Brain microvascular endothelial cell (primary cell): ENCODE results near the gene ZBTB16.

Experiments
- DNase-seq: peaks from one replicate; pipeline ENCODE4 v3.0.0-alpha.2; 2020
- H3K27ac ChIP-seq: fragments of 250-450 bp; sonication (Bioruptor Pico); 2 replicates; pipeline ENCODE4 v1.5.1; 2020; ENCODE audit warnings: mild to moderate bottlenecking, moderate library complexity
- H3K27me3 ChIP-seq: fragments of 250-450 bp; sonication (Bioruptor Pico); replicated peaks from 2 replicates; pipeline ENCODE4 v1.5.1; 2020; ENCODE audit warnings: mild to moderate bottlenecking
- H3K36me3 ChIP-seq: fragments of 250-450 bp; sonication (Bioruptor Pico); replicated peaks from 2 replicates; pipeline ENCODE4 v1.5.1; 2020; ENCODE audit warnings: mild to moderate bottlenecking
- H3K4me3 ChIP-seq: 2 replicates; pipeline ENCODE4 v1.5.1; 2011; ENCODE audit warnings: low read depth, mild to moderate bottlenecking, control low read depth, low read length, moderate library complexity
- in situ Hi-C: cut with HindIII; loops from 2 replicates; pipeline ENCODE4 v1.10.0; 2017; ENCODE audit warnings: low sequenced_read_pairs, low pct_ligation_motif_present
- TF ChIP-seq, protein P1 (sequence below): IDR thresholded peaks from 2 replicates; pipeline ENCODE4 v1.5.1; 2011; ENCODE audit warnings: low read depth, mild to moderate bottlenecking, moderate library complexity, low read length, control low read depth, inconsistent platforms; ENCODE audit errors: missing control alignments

The ZBTB16 gene

DNA sequence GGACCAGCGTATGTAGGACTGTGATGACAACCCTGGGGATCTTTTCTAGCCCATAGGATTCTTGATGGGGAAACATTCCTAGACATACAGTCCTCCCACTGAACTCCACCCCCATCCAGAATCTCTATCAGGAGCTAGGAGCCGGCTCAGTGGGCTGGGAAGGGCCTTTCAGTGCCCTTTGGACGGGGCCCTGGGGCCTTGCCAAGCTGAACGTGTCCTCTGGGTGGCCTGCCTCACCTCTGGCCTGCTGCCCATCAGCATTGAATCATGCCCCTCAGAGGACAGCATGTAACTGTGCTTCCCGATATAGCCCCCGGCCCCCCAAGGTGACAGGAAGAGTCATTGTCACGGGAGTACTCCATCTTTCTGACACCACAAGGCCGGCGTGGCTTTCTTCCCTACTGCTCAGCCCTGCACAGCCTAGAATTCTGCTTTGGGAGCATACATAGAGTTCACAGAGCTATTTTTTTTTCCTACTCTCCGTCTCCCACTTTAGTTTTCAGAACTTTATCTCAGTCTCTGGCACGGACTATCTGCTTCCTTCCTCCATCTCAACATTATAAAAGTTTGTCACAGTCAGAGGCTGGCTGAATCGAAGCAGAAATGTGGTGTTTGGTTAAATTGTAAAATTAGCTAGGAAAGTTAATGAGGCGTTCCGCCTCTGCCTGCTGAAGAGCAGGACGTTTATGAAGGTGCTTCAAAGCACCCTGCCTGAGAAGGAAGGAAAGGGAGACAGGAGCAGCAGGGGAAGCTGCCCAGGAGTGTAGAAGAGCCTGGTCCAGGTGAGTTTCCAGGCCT, 111.9 kb downstream of the ZBTB16 start:
- TF ChIP-seq, protein P1, sequence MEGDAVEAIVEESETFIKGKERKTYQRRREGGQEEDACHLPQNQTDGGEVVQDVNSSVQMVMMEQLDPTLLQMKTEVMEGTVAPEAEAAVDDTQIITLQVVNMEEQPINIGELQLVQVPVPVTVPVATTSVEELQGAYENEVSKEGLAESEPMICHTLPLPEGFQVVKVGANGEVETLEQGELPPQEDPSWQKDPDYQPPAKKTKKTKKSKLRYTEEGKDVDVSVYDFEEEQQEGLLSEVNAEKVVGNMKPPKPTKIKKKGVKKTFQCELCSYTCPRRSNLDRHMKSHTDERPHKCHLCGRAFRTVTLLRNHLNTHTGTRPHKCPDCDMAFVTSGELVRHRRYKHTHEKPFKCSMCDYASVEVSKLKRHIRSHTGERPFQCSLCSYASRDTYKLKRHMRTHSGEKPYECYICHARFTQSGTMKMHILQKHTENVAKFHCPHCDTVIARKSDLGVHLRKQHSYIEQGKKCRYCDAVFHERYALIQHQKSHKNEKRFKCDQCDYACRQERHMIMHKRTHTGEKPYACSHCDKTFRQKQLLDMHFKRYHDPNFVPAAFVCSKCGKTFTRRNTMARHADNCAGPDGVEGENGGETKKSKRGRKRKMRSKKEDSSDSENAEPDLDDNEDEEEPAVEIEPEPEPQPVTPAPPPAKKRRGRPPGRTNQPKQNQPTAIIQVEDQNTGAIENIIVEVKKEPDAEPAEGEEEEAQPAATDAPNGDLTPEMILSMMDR = no peak
- H3K27ac ChIP-seq = no peak overlapping the region
- no peak overlapping the region for H3K4me3 ChIP-seq
- no peak for DNase-seq
- in situ Hi-C loops = no loop called here
- peaks cover 42% of the 10 kb centered on the region for H3K27me3 ChIP-seq
- no peaks in the 10 kb centered on the region for H3K36me3 ChIP-seq

DNA sequence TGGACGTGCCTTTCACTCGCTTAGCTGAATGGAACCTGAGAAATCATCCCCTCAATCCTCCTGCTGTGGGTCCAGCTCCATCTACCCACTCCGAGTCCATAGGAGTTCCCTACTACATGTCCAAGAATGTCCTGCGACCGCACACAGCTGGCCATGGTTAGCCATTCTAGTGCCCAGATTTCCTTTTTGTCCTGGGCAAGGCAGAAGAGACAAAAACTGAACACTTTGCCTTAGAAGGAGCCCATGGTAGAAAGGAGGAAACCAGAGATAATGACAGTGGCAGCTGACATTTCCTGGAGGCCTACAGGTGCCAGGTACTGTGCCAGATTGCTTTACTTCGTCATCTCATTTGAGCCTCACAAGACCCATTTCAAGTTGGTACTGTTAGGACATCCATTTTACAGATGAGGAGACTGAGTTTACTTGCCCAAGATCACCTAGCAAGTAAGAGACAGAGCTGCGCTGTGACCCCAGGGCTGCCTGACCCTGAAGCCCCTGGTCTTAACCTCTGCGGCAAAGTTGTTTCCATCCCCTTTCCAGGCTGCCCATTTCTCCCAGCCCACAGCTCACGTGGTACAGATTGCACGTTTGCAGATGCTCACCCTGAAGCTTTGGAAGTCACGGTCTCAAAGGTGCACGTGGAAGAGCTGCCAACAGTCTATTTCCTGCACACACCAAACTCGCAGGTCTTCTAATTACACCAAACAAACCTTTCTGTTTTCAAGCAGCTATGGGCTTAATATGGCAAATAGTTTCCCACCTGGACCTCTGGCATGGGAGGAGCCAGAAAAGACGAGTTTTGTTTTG, 112.7 kb downstream of the ZBTB16 start:
- Histone ChIP-seq H3K27ac (no peak overlapping the region), H3K27me3 (peaks cover 48% of the 10 kb centered on the region), H3K4me3 (no peak overlapping the region), H3K36me3 (no peaks in the 10 kb centered on the region)
- in situ Hi-C loops = no loop called here
- TF ChIP-seq, protein P1 = no peak
- no peak for DNase-seq

GRCh38 chr11:114172871-114173444, 113.4 kb downstream of the ZBTB16 start:
- no peak overlapping the region for H3K27ac ChIP-seq
- no peak for DNase-seq
- no peak overlapping the region for H3K4me3 ChIP-seq

GRCh38 chr11:114173843-114174242, 114.3 kb downstream of the ZBTB16 start:
- Histone ChIP-seq H3K4me3 (no peak overlapping the region), H3K27ac (no peak overlapping the region), H3K36me3 (no peaks in the 10 kb centered on the region), H3K27me3 (peaks cover 51% of the 10 kb centered on the region)
- no peak for DNase-seq
- TF ChIP-seq, protein P1 = no peak
- in situ Hi-C loops = no loop called here

More at GRCh38 chr11:114172871-114173444, 113.4 kb downstream of the ZBTB16 start:
- Histone ChIP-seq H3K36me3 (no peaks in the 10 kb centered on the region), H3K27me3 (peaks cover 48% of the 10 kb centered on the region)
- TF ChIP-seq, protein P1 = no peak
- in situ Hi-C loops = no loop called here

DNA sequence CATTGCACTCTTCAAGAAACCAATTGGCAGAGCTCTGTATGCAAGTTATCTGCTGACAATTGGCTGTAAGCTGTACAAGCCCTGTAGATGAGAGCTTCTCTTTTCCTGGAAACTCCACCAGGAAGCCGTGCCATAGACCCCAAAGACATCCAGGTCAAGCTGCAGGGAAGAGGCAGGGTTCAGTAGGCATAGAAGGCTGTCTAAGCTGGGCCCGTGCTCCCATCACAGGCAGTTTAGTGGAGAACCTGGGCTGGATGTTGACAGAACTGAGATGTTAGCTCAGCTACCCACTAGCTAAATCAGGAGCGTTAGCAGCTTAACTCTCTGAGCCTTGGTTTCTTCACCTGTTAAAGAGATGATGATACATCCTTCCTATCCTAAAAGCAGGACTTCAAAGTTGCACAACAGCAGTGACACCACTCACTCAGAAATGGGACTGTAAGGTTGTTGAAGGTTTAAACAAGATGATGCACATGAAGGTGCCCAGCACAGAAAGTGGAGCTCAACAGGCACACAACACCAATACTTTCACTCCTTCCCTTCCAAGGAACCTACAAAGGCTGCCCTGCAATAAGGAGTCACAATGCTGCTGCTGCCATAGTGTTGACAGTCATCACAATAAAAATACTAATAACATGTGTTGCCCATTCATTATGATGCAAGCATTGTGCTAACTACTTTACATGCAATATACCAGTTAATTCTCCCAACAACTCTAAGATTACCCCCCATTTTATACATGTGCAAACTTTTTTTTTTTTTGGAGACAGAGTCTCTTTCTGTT, 115.4 kb downstream of the ZBTB16 start:
- no peaks in the 10 kb centered on the region for H3K36me3 ChIP-seq
- no peak overlapping the region for H3K27ac ChIP-seq
- no peak for DNase-seq
- in situ Hi-C loops = no loop called here
- H3K27me3 ChIP-seq = peaks cover 45% of the 10 kb centered on the region
- no peak overlapping the region for H3K4me3 ChIP-seq
- TF ChIP-seq, protein P1 = no peak
